H9 (cell line): ENCODE data around the gene NSUN6. TPM values are rescaled to one million over a fixed set of nuclear protein-coding genes. Genes with fewer than 3 reads are reported as not detected.
"Not testable (repeated sequence)": the region's sequence is repeated elsewhere in the genome, so short reads cannot be mapped to it uniquely, and the experiment has no call there.

Experiments used
- DNase-seq: peaks from one replicate; pipeline ENCODE4 v3.0.0-alpha.2; 2017
- H2AFZ ChIP-seq: one replicate; pipeline ENCODE4 v1.6.1; 2013; ENCODE audit warnings: mild to moderate bottlenecking, low read length, control low read depth, moderate library complexity
- H2AK5ac ChIP-seq: 2 replicates; pipeline ENCODE4 v1.6.1; 2013; ENCODE audit warnings: low read length, control low read depth, mixed read lengths; ENCODE audit not compliant: insufficient read length
- H2BK120ac ChIP-seq: one replicate; pipeline ENCODE4 v1.6.1; 2013; ENCODE audit warnings: low read depth, mild to moderate bottlenecking, low read length, control low read depth, inconsistent platforms; ENCODE audit not compliant: poor library complexity, severe bottlenecking
- H2BK12ac ChIP-seq: 2 replicates; pipeline ENCODE4 v1.6.1; 2013; ENCODE audit warnings: low read length, control low read depth, mixed read lengths, low read depth; ENCODE audit not compliant: insufficient read length
- H2BK15ac ChIP-seq: 2 replicates; pipeline ENCODE4 v1.6.1; 2013; ENCODE audit warnings: low read depth, low read length, control low read depth
- H2BK20ac ChIP-seq: one replicate; pipeline ENCODE4 v1.6.1; 2013; ENCODE audit warnings: low read depth, mild to moderate bottlenecking, low read length, control low read depth, inconsistent platforms; ENCODE audit not compliant: poor library complexity, severe bottlenecking
- H2BK5ac ChIP-seq: 2 replicates; pipeline ENCODE4 v1.6.1; 2013; ENCODE audit warnings: low read length, control low read depth, mixed read lengths; ENCODE audit not compliant: insufficient read length
- H3K14ac ChIP-seq: 2 replicates; pipeline ENCODE4 v1.6.1; 2013; ENCODE audit warnings: low read length, control low read depth; ENCODE audit not compliant: insufficient read depth
- H3K18ac ChIP-seq: 2 replicates; pipeline ENCODE4 v1.6.1; 2013; ENCODE audit warnings: low read depth, mild to moderate bottlenecking, mixed read lengths, low read length, control low read depth; ENCODE audit not compliant: insufficient read length
- H3K23ac ChIP-seq: 2 replicates; pipeline ENCODE4 v1.6.1; 2013; ENCODE audit warnings: low read length, control low read depth, mixed read lengths, low read depth; ENCODE audit not compliant: insufficient read length
- H3K23me2 ChIP-seq: 2 replicates; pipeline ENCODE4 v1.6.1; 2013; ENCODE audit warnings: low read depth, mild to moderate bottlenecking, mixed read lengths, low read length, control low read depth; ENCODE audit not compliant: insufficient read length, poor library complexity, severe bottlenecking
- H3K27ac ChIP-seq: 2 replicates; pipeline ENCODE4 v1.5.1; 2013; ENCODE audit warnings: low read length, control low read depth, mixed read lengths, low read depth; ENCODE audit not compliant: insufficient read length
- H3K27me3 ChIP-seq: 2 replicates; pipeline ENCODE4 v1.6.1; 2013; ENCODE audit warnings: low read length, control low read depth, inconsistent platforms; ENCODE audit not compliant: insufficient read depth
- H3K4ac ChIP-seq: 2 replicates; pipeline ENCODE4 v1.6.1; 2013; ENCODE audit warnings: low read depth, mild to moderate bottlenecking, control low read depth, inconsistent platforms, low read length, moderate library complexity
- H3K4me1 ChIP-seq: 2 replicates; pipeline ENCODE4 v1.6.1; 2013; ENCODE audit warnings: low read length, control low read depth, inconsistent platforms; ENCODE audit not compliant: insufficient read depth
- H3K4me2 ChIP-seq: 2 replicates; pipeline ENCODE4 v1.6.1; 2013; ENCODE audit warnings: low read length, control low read depth, mixed read lengths; ENCODE audit not compliant: insufficient read length, insufficient read depth
- H3K56ac ChIP-seq: 2 replicates; pipeline ENCODE4 v1.6.1; 2013; ENCODE audit warnings: low read depth, mild to moderate bottlenecking, mixed read lengths, low read length, control low read depth; ENCODE audit not compliant: insufficient read length
- H3K79me1 ChIP-seq: 2 replicates; pipeline ENCODE4 v1.6.1; 2013; ENCODE audit warnings: low read depth, mild to moderate bottlenecking, moderate library complexity, low read length, control low read depth, inconsistent platforms; ENCODE audit not compliant: insufficient read depth, poor library complexity, severe bottlenecking
- H3K79me2 ChIP-seq: 2 replicates; pipeline ENCODE4 v1.6.1; 2013; ENCODE audit warnings: low read length, control low read depth, inconsistent platforms; ENCODE audit not compliant: insufficient read depth
- H3K9ac ChIP-seq: 2 replicates; pipeline ENCODE4 v1.6.1; 2013; ENCODE audit warnings: low read length, control low read depth, mixed read lengths; ENCODE audit not compliant: insufficient read length; ENCODE audit errors: extremely low read depth
- H3K9me3 ChIP-seq: one replicate; pipeline ENCODE4 v1.6.1; 2013; ENCODE audit warnings: low read depth, low read length, inconsistent platforms; ENCODE audit not compliant: control insufficient read depth
- H3T11ph ChIP-seq: one replicate; pipeline ENCODE4 v1.6.1; 2013; ENCODE audit warnings: mild to moderate bottlenecking, low read length, control low read depth, inconsistent platforms
- H4K20me1 ChIP-seq: one replicate; pipeline ENCODE4 v1.6.1; 2013; ENCODE audit not compliant: control insufficient read depth, insufficient read length, insufficient read depth
- H4K5ac ChIP-seq: 2 replicates; pipeline ENCODE4 v1.6.1; 2013; ENCODE audit warnings: low read depth, mild to moderate bottlenecking, mixed read lengths, low read length, control low read depth; ENCODE audit not compliant: insufficient read length
- H4K8ac ChIP-seq: replicated peaks from 2 replicates; pipeline ENCODE4 v1.6.1; 2013; ENCODE audit warnings: low read length, control low read depth, mixed read lengths, low read depth; ENCODE audit not compliant: insufficient read length
- H4K91ac ChIP-seq: 2 replicates; pipeline ENCODE4 v1.6.1; 2013; ENCODE audit warnings: low read depth, mild to moderate bottlenecking, moderate library complexity, mixed read lengths, low read length, control low read depth; ENCODE audit not compliant: insufficient read length
- H3K27ac Mint-ChIP-seq, 3 experiments: 2 replicates in 2 of 3; 3 replicates in 1 of 3; pipeline ENCODE4 v1.8.0; 2020 to 2021; ENCODE audit warnings: mixed read lengths in 3 of 3, mild to moderate bottlenecking in 1 of 3, moderate library complexity in 1 of 3
- H3K27me3 Mint-ChIP-seq: 2 replicates; pipeline ENCODE4 v1.8.0; 2021; ENCODE audit warnings: low read depth, mild to moderate bottlenecking, moderate library complexity, mixed read lengths
- H3K36me3 Mint-ChIP-seq, 3 experiments: 2 replicates in 2 of 3; 3 replicates in 1 of 3; pipeline ENCODE4 v1.8.0; 2020 to 2021; ENCODE audit warnings: low read depth in 3 of 3, mixed read lengths in 3 of 3; ENCODE audit not compliant: insufficient read depth in 1 of 3
- H3K4me1 Mint-ChIP-seq, 2 experiments: 2 replicates each; pipeline ENCODE4 v1.8.0; 2020; ENCODE audit warnings: mixed read lengths in 2 of 2
- H3K4me3 Mint-ChIP-seq, 2 experiments: 2 replicates in 1 of 2; 3 replicates in 1 of 2; pipeline ENCODE4 v1.8.0; 2020 to 2021; ENCODE audit warnings: mild to moderate bottlenecking in 2 of 2, mixed read lengths in 2 of 2, moderate library complexity in 1 of 2
- H3K9me3 Mint-ChIP-seq, 2 experiments: 2 replicates in 1 of 2; 3 replicates in 1 of 2; pipeline ENCODE4 v1.8.0; 2020; ENCODE audit warnings: mild to moderate bottlenecking in 2 of 2, mixed read lengths in 2 of 2, moderate library complexity in 1 of 2
- WGBS: extraction: QIAGEN DNeasy Blood & Tissue Kit; methylation state at CpG from one replicate; pipeline ENCODE4 v1.1.7; 2013; ENCODE audit warnings: missing lambda C conversion rate, low lambda C conversion rate, mixed read lengths; ENCODE audit not compliant: insufficient read length; ENCODE audit errors: extremely low coverage; 5-methylcytosine and 5-hydroxymethylcytosine counted together
- total RNA-seq: library from RNA; stranded (reverse); gene quantifications from 2 replicates; pipeline ENCODE4 v1.2.1, GENCODE V29; 2021
- TF ChIP-seq, protein P1 (sequence below): fragments of 200-600 bp; sonication (generic); conservative IDR thresholded peaks from 3 replicates; pipeline ENCODE4 v1.8.0; 2021; ENCODE audit warnings: antibody characterized with exemption, mild to moderate bottlenecking

The NSUN6 gene
- total RNA-seq, 1 experiment from 2014 or later, result 11.9 TPM

DNA sequence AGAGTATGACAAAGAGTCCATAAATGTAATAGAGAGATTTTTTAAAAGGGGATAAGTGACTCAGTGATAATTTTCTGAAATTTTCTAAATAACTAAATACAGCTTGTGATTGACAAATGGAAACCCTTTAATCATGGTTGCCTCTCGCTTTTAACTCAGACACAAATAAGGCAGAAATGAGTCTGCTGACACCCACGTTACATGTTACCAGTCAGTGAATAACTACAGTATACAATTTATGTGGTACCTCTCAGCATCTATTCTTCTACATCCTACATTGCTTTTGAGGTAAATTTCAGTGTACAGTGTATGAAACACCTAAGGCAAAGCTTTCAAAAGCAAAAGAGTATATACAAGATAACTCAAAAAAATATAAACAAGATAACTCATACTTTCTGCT, 4.2 kb downstream of the NSUN6 start:
- H3K9me3 ChIP-seq, result no peaks in the 10 kb centered on the region
- H3K4ac ChIP-seq, result no peak overlapping the region
- H3K56ac ChIP-seq, result no peak overlapping the region
- no peak overlapping the region for H3K14ac ChIP-seq
- peaks cover 3% of the 10 kb centered on the region for H3K23me2 ChIP-seq
- H3K4me3 Mint-ChIP-seq, result no peak overlapping the region
- peaks cover 4% of the 10 kb centered on the region for H3K79me1 ChIP-seq
- no peak overlapping the region for H2BK20ac ChIP-seq
- H3K27ac ChIP-seq, result no peak overlapping the region
- no peak overlapping the region for H3T11ph ChIP-seq
- no peak overlapping the region for H4K5ac ChIP-seq
- H3K27me3 ChIP-seq, result no peaks in the 10 kb centered on the region
- peaks cover 4% of the 10 kb centered on the region; the same call in 1 of the 2 replicates for H3K79me2 ChIP-seq
- TF ChIP-seq, protein P1, sequence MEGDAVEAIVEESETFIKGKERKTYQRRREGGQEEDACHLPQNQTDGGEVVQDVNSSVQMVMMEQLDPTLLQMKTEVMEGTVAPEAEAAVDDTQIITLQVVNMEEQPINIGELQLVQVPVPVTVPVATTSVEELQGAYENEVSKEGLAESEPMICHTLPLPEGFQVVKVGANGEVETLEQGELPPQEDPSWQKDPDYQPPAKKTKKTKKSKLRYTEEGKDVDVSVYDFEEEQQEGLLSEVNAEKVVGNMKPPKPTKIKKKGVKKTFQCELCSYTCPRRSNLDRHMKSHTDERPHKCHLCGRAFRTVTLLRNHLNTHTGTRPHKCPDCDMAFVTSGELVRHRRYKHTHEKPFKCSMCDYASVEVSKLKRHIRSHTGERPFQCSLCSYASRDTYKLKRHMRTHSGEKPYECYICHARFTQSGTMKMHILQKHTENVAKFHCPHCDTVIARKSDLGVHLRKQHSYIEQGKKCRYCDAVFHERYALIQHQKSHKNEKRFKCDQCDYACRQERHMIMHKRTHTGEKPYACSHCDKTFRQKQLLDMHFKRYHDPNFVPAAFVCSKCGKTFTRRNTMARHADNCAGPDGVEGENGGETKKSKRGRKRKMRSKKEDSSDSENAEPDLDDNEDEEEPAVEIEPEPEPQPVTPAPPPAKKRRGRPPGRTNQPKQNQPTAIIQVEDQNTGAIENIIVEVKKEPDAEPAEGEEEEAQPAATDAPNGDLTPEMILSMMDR, result no peak
- H3K4me1 ChIP-seq, result no peaks in the 10 kb centered on the region
- H2AK5ac ChIP-seq, result no peak overlapping the region
- no peak overlapping the region for H2BK120ac ChIP-seq
- peaks cover 0 to 7% (median 0%) of the 10 kb centered on the region in 3 experiments; a peak in 2 of 7 replicates for H3K36me3 Mint-ChIP-seq
- H3K9me3 Mint-ChIP-seq, result no peaks in the 10 kb centered on the region
- H2BK15ac ChIP-seq, result no peak overlapping the region
- no peak overlapping the region for H3K9ac ChIP-seq
- H3K18ac ChIP-seq, result no peak overlapping the region
- no peak overlapping the region for H2AFZ ChIP-seq
- no CpG with 5 or more reads among the region's 2 CpGs for WGBS
- no peak overlapping the region for H4K8ac ChIP-seq
- H3K4me1 Mint-ChIP-seq, result peaks cover 14 to 20% of the 10 kb centered on the region in 2 experiments
- no peak for DNase-seq
- H2BK12ac ChIP-seq, result no peak overlapping the region
- no peak overlapping the region for H3K23ac ChIP-seq
- no peak overlapping the region for H3K27ac Mint-ChIP-seq
- H3K4me2 ChIP-seq, result no peak overlapping the region
- no peak overlapping the region for H2BK5ac ChIP-seq
- no peaks in the 10 kb centered on the region for H3K27me3 Mint-ChIP-seq
- H4K20me1 ChIP-seq, result no peaks in the 10 kb centered on the region
- no peak overlapping the region for H4K91ac ChIP-seq

DNA sequence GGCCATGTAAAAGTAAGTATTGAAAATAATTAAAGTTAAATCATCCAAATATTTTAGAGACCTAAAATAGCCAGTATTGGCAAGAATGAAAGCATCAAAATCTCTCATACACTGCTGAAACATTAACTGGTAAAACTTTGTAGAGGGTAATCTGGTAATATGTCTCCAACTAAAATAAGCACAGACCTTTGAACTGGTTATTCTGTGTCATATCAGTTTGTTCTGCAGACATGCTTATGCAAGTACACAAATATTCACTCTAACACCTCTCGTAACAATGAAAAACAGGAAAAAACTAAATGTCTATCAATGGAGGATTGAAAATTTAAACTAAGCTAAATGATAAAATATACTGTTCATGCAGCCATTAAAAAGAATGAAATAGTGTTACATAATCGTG, 11.7 kb downstream of the NSUN6 start:
- not testable (repeated sequence) for H3K9ac ChIP-seq, H3K27ac Mint-ChIP-seq, H4K5ac ChIP-seq, H3K14ac ChIP-seq, H2BK15ac ChIP-seq, H4K20me1 ChIP-seq, H3K9me3 Mint-ChIP-seq, H3K4me3 Mint-ChIP-seq, H3K27ac ChIP-seq, H3K4ac ChIP-seq, H3K4me2 ChIP-seq, H3K4me1 Mint-ChIP-seq, H3K4me1 ChIP-seq, H2BK20ac ChIP-seq, H3K27me3 ChIP-seq, H3T11ph ChIP-seq, H3K23me2 ChIP-seq, H2BK120ac ChIP-seq, H3K56ac ChIP-seq, H2BK5ac ChIP-seq, H2AFZ ChIP-seq, H3K23ac ChIP-seq, H4K8ac ChIP-seq, H2BK12ac ChIP-seq, H3K18ac ChIP-seq, H2AK5ac ChIP-seq, H3K79me2 ChIP-seq, H3K27me3 Mint-ChIP-seq, H3K9me3 ChIP-seq, H4K91ac ChIP-seq, H3K79me1 ChIP-seq, DNase-seq
- H3K36me3 Mint-ChIP-seq, result peaks cover 0 to 28% (median 0%) of the 10 kb centered on the region in 3 experiments; a peak in 3 of 7 replicates
- WGBS, result no CpG with 5 or more reads among the region's 2 CpGs
